ENCODE results near the gene LGALSL. TPM values are rescaled to one million over a fixed set of nuclear protein-coding genes. Genes with fewer than 3 reads are reported as not detected.
A peak's percentile ranks its signal among the peaks of the same experiment; 100 is the strongest.

Gene LGALSL
- total and polyA plus RNA-seq, 5 donors from 2014 or later: 0.11 to 5.4 (median 0.28) TPM; not detected in 2

DNA sequence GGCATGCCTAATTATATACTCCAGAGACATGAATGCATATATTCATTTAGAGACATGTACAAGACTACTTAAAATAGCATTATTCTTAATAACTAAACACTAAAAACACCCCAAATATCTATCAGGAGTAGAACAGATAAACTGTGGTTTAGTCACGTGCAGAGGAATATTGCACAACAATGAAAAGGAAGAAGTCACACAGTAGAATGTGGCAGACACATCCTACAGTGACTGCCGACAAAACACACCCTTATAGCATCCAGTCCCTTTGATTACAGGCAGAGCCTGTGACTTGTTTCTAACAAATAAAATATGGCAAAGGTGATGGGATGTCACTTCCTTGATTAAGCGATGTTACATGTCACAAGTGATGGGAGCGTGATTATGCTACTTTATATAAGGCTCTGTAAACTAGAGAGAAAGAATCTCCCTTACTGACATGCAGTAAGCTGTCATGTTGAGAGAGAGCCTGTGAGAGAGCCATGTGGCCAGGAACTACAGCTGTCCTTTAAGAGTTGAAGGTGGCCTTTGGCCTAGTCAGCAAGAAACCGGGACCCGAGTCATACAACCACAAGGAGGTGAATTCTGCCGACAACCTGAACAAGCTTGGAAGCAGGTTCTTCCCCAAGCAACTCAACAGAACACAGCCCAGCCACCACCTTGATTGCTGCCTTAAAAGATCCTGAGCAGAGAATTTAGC is 39.1 kb upstream of the LGALSL start:
- Mint-ChIP-seq H3K9me3 (no peaks in the 10 kb centered on the region), H3K27me3 (peaks cover 4% of the 10 kb centered on the region), H3K4me1 (no peaks in the 10 kb centered on the region), H3K4me3 (no peak overlapping the region), H3K27ac (no peak overlapping the region), H3K36me3 (no peaks in the 10 kb centered on the region)
- Histone ChIP-seq H3K4me3 (ENCODE audit: low read depth, low read length) (no peak overlapping the region), H3K36me3 (ENCODE audit: control insufficient read depth, insufficient read depth, low read length) (no peaks in the 10 kb centered on the region), H3K9me3 (ENCODE audit: control insufficient read depth in 2 of 2, low read length in 2 of 2) (no peaks in the 10 kb centered on the region), H3K4me1 (ENCODE audit: control insufficient read depth, insufficient read depth, low read length, poor library complexity, severe bottlenecking) (no peaks in the 10 kb centered on the region), H3K27me3 (ENCODE audit: control insufficient read depth, insufficient read depth, low read length) (peaks cover 10% of the 10 kb centered on the region), H3K27ac (ENCODE audit: insufficient read depth, low read length, poor library complexity, severe bottlenecking) (no peak overlapping the region)
- no peak for DNase-seq
- no peak for ATAC-seq (ENCODE audit: low read depth in 2 of 2)

GRCh38 chr2:64417624-64418023 is 36.3 kb upstream of the LGALSL start:
- no peak for DNase-seq
- no peak for ATAC-seq (ENCODE audit: low read depth in 2 of 2)
- no peak overlapping the region for H3K27ac Mint-ChIP-seq

DNA sequence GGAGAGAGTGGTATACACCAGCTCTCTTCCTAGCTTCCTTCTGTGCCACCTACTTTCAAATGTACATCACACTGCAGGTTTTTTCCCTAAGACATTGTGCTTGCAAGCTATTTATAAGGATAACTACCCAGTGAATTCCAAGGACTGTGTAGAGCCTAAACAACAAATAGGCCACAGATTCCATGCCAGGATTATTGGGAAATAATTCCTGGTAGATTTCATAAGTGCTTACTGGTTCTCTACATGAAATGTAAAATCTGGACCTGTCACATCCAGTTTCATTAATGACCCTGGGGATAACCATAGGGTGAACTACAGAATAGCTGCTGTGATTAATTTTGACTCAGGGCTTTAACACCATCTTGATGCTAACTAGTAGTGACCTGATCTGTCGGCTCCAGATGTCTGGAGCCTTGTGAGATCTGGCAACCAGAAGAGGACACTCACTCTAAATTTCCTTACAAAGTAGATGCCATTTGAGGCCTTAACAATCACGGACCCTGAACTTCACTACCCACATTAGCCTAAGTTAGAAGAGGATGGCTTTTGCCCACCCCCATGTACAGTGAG is 34.3 kb upstream of the LGALSL start:
- no peaks in the 10 kb centered on the region for H3K4me1 Mint-ChIP-seq
- H3K27me3 Mint-ChIP-seq: peaks cover 7% of the 10 kb centered on the region
- no peaks in the 10 kb centered on the region for H3K36me3 ChIP-seq (ENCODE audit: control insufficient read depth, insufficient read depth, low read length)
- no peak overlapping the region for H3K27ac ChIP-seq (ENCODE audit: insufficient read depth, low read length, poor library complexity, severe bottlenecking)
- no peak overlapping the region for H3K4me3 ChIP-seq (ENCODE audit: low read depth, low read length)
- peaks cover 0 to 2% (median 0%) of the 10 kb centered on the region in 7 donors for H3K9me3 Mint-ChIP-seq
- H3K4me1 ChIP-seq (ENCODE audit: control insufficient read depth, insufficient read depth, low read length, poor library complexity, severe bottlenecking): no peaks in the 10 kb centered on the region
- H3K27me3 ChIP-seq (ENCODE audit: control insufficient read depth, insufficient read depth, low read length): no peaks in the 10 kb centered on the region
- ATAC-seq (ENCODE audit: low read depth in 2 of 2): no peak
- DNase-seq: no peak
- H3K4me3 Mint-ChIP-seq: no peak overlapping the region
- H3K9me3 ChIP-seq (ENCODE audit: control insufficient read depth in 2 of 2, low read length in 2 of 2): no peaks in the 10 kb centered on the region
- H3K36me3 Mint-ChIP-seq: no peaks in the 10 kb centered on the region
- H3K27ac Mint-ChIP-seq: no peak overlapping the region

More at GRCh38 chr2:64417624-64418023, 36.3 kb upstream of the LGALSL start:
- H3K4me1 ChIP-seq (ENCODE audit: control insufficient read depth, insufficient read depth, low read length, poor library complexity, severe bottlenecking): no peaks in the 10 kb centered on the region
- H3K27me3 ChIP-seq (ENCODE audit: control insufficient read depth, insufficient read depth, low read length): peaks cover 2% of the 10 kb centered on the region
- no peak overlapping the region for H3K4me3 ChIP-seq (ENCODE audit: low read depth, low read length)
- Mint-ChIP-seq H3K9me3 (peaks cover 0 to 2% (median 0%) of the 10 kb centered on the region in 7 donors), H3K4me3 (no peak overlapping the region), H3K36me3 (no peaks in the 10 kb centered on the region), H3K27me3 (peaks cover 4% of the 10 kb centered on the region), H3K4me1 (no peaks in the 10 kb centered on the region)
- no peaks in the 10 kb centered on the region for H3K36me3 ChIP-seq (ENCODE audit: control insufficient read depth, insufficient read depth, low read length)
- no peaks in the 10 kb centered on the region for H3K9me3 ChIP-seq (ENCODE audit: control insufficient read depth in 2 of 2, low read length in 2 of 2)
- no peak overlapping the region for H3K27ac ChIP-seq (ENCODE audit: insufficient read depth, low read length, poor library complexity, severe bottlenecking)

DNA sequence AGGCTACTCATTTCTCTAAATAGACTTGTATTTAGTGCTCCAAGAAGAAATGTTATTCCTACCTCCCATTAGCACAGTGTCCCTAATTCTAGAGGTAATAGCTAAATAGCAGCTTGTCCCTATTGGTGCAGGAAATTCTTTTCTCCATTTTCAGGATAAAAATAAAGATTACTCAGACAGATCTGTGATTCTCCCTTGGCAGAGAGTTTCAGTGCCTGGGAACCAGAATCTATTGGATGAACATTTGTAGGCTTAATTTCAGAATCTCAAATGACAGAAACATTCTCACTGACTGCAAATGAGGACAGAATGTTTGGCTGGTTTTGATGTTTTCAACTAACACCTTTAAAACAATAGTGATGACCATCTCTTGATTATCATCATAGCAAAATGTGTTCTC is 33.3 kb upstream of the LGALSL start:
- H3K4me1 Mint-ChIP-seq: no peaks in the 10 kb centered on the region
- Histone ChIP-seq H3K27ac (ENCODE audit: insufficient read depth, low read length, poor library complexity, severe bottlenecking) (no peak overlapping the region), H3K4me1 (ENCODE audit: control insufficient read depth, insufficient read depth, low read length, poor library complexity, severe bottlenecking) (no peaks in the 10 kb centered on the region), H3K9me3 (ENCODE audit: control insufficient read depth in 2 of 2, low read length in 2 of 2) (no peaks in the 10 kb centered on the region), H3K36me3 (ENCODE audit: control insufficient read depth, insufficient read depth, low read length) (no peaks in the 10 kb centered on the region), H3K4me3 (ENCODE audit: low read depth, low read length) (no peak overlapping the region), H3K27me3 (ENCODE audit: control insufficient read depth, insufficient read depth, low read length) (no peaks in the 10 kb centered on the region)
- H3K4me3 Mint-ChIP-seq: peak overlapping the region in 1 of 4 donors; percentile 2
- ATAC-seq (ENCODE audit: low read depth in 2 of 2): no peak
- no peak for DNase-seq
- H3K36me3 Mint-ChIP-seq: no peaks in the 10 kb centered on the region
- peaks cover 0 to 2% (median 0%) of the 10 kb centered on the region in 7 donors for H3K9me3 Mint-ChIP-seq
- H3K27me3 Mint-ChIP-seq: peaks cover 7% of the 10 kb centered on the region
- H3K27ac Mint-ChIP-seq: no peak overlapping the region

DNA sequence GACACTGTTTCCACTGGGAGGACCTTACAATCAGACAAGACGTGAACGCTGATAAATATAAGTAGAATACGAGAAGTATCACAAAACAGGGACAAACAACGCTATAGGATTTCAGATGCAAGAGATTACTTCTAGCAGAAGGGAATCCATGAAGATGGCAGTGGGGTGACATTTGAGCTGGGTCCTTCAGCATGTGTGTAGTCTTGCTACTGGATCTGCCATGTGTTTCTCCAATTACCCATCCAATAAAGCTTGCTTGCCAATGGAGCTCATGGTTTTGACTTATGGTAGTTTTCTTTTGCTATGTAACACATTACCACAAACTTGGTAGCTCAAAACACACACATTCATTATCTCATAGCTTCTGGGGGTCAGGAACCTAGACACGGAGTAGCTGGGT is 32.8 kb upstream of the LGALSL start:
- H3K4me3 ChIP-seq (ENCODE audit: low read depth, low read length): no peak overlapping the region
- H3K9me3 ChIP-seq (ENCODE audit: control insufficient read depth in 2 of 2, low read length in 2 of 2): no peaks in the 10 kb centered on the region
- H3K4me3 Mint-ChIP-seq: no peak overlapping the region
- no peak for DNase-seq
- no peak overlapping the region for H3K27ac ChIP-seq (ENCODE audit: insufficient read depth, low read length, poor library complexity, severe bottlenecking)
- peaks cover 7% of the 10 kb centered on the region for H3K27me3 Mint-ChIP-seq
- H3K36me3 Mint-ChIP-seq: no peaks in the 10 kb centered on the region
- no peaks in the 10 kb centered on the region for H3K4me1 ChIP-seq (ENCODE audit: control insufficient read depth, insufficient read depth, low read length, poor library complexity, severe bottlenecking)
- peaks cover 0 to 2% (median 0%) of the 10 kb centered on the region in 7 donors for H3K9me3 Mint-ChIP-seq
- ATAC-seq (ENCODE audit: low read depth in 2 of 2): no peak
- no peak overlapping the region for H3K27ac Mint-ChIP-seq
- no peaks in the 10 kb centered on the region for H3K27me3 ChIP-seq (ENCODE audit: control insufficient read depth, insufficient read depth, low read length)
- no peaks in the 10 kb centered on the region for H3K36me3 ChIP-seq (ENCODE audit: control insufficient read depth, insufficient read depth, low read length)
- H3K4me1 Mint-ChIP-seq: no peaks in the 10 kb centered on the region

DNA sequence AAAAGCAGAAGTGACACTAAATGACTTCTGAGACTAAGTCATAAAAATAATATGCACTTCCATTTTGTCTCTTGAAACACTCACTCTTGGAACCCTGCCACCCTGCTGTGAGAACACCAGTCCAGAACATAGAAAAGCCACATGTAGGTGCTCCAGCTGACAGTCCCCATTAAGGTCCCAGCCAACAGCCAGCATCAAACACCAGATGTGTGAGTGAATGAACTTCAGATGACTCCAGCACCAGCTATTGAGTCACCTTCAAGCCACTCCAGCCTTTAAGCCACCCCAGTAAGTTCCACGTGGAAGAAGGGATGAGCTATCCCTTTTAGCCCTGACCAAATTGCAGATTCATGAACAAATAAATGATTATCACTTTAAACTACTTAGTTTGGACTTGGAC is 31.5 kb upstream of the LGALSL start:
- DNase-seq: no peak
- no peak for ATAC-seq (ENCODE audit: low read depth in 2 of 2)
- Mint-ChIP-seq H3K27me3 (peaks cover 7% of the 10 kb centered on the region), H3K4me1 (no peaks in the 10 kb centered on the region), H3K27ac (peak overlapping the region in 1 of 3 donors; percentile 19), H3K9me3 (peaks cover 0 to 2% (median 0%) of the 10 kb centered on the region in 7 donors), H3K36me3 (no peaks in the 10 kb centered on the region), H3K4me3 (no peak overlapping the region)
- H3K36me3 ChIP-seq (ENCODE audit: control insufficient read depth, insufficient read depth, low read length): no peaks in the 10 kb centered on the region
- no peaks in the 10 kb centered on the region for H3K27me3 ChIP-seq (ENCODE audit: control insufficient read depth, insufficient read depth, low read length)
- H3K4me1 ChIP-seq (ENCODE audit: control insufficient read depth, insufficient read depth, low read length, poor library complexity, severe bottlenecking): no peaks in the 10 kb centered on the region
- H3K4me3 ChIP-seq (ENCODE audit: low read depth, low read length): no peak overlapping the region
- H3K9me3 ChIP-seq (ENCODE audit: control insufficient read depth in 2 of 2, low read length in 2 of 2): no peaks in the 10 kb centered on the region
- no peak overlapping the region for H3K27ac ChIP-seq (ENCODE audit: insufficient read depth, low read length, poor library complexity, severe bottlenecking)

DNA sequence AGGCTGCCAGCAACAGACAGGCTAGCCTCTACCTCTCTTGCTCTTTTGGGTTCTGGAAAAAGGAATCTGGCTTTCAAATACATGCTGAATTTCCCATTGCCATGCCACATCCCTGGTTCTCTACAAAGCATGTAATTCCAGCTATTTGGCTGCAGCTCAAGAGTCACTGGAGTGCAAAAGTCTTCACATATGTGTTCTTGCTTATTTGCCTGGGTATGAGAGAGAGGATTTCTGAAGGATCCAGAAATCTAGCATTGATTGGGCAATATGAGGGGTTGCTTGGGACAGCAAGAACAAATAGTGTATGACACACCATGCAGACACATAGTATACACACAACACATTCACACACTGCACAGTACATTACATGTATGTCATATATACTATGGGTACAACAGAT is 30.7 kb upstream of the LGALSL start:
- Histone ChIP-seq H3K36me3 (ENCODE audit: control insufficient read depth, insufficient read depth, low read length) (no peaks in the 10 kb centered on the region), H3K9me3 (ENCODE audit: control insufficient read depth in 2 of 2, low read length in 2 of 2) (no peaks in the 10 kb centered on the region), H3K27ac (ENCODE audit: insufficient read depth, low read length, poor library complexity, severe bottlenecking) (no peak overlapping the region), H3K27me3 (ENCODE audit: control insufficient read depth, insufficient read depth, low read length) (no peaks in the 10 kb centered on the region), H3K4me1 (ENCODE audit: control insufficient read depth, insufficient read depth, low read length, poor library complexity, severe bottlenecking) (no peaks in the 10 kb centered on the region), H3K4me3 (ENCODE audit: low read depth, low read length) (no peak overlapping the region)
- Mint-ChIP-seq H3K4me3 (no peak overlapping the region), H3K9me3 (peaks cover 0 to 2% (median 0%) of the 10 kb centered on the region in 7 donors), H3K27me3 (peaks cover 4% of the 10 kb centered on the region), H3K27ac (no peak overlapping the region), H3K4me1 (no peaks in the 10 kb centered on the region), H3K36me3 (no peaks in the 10 kb centered on the region)
- ATAC-seq (ENCODE audit: low read depth in 2 of 2): no peak
- no peak for DNase-seq
